T-helper 2 cell treated with Interferon-gamma antibody and Interleukin-4, amounts not matched to agents 5 μg/mL and 100 μg/mL, for 36 hours (primary cell): ENCODE data around the gene NTHL1.
"Not testable (repeated sequence)": the region's sequence is repeated elsewhere in the genome, so short reads cannot be mapped to it uniquely, and the experiment has no call there.

Source experiments
- DNase-seq: peaks from one replicate; pipeline ENCODE4 v3.0.0; 2021; ENCODE audit warnings: low spot score
- H3K27ac Mint-ChIP-seq: one replicate; pipeline ENCODE4 v1.8.0; 2021; ENCODE audit warnings: mild to moderate bottlenecking, mixed read lengths
- H3K27me3 Mint-ChIP-seq: one replicate; pipeline ENCODE4 v1.8.0; 2021; ENCODE audit warnings: low read depth, mixed read lengths
- H3K36me3 Mint-ChIP-seq: one replicate; pipeline ENCODE4 v1.8.0; 2021; ENCODE audit warnings: low read depth, mixed read lengths
- H3K4me1 Mint-ChIP-seq: one replicate; pipeline ENCODE4 v1.8.0; 2021; ENCODE audit warnings: low read depth, mixed read lengths
- H3K4me3 Mint-ChIP-seq: one replicate; pipeline ENCODE4 v1.8.0; 2022; ENCODE audit warnings: mild to moderate bottlenecking, moderate library complexity, mixed read lengths
- H3K9me3 Mint-ChIP-seq: one replicate; pipeline ENCODE4 v1.8.0; 2021; ENCODE audit warnings: mixed read lengths

Gene NTHL1

GRCh38 chr16:2037647-2038381 lies 9.8 kb downstream of the NTHL1 start:
- H3K4me1 Mint-ChIP-seq = no peaks in the 10 kb centered on the region
- no peak overlapping the region for H3K27ac Mint-ChIP-seq

GRCh38 chr16:2037115-2037514 lies 10.5 kb downstream of the NTHL1 start:
- Mint-ChIP-seq H3K4me1 (no peaks in the 10 kb centered on the region), H3K27me3 (no peaks in the 10 kb centered on the region), H3K4me3 (no peak overlapping the region), H3K9me3 (no peaks in the 10 kb centered on the region), H3K27ac (no peak overlapping the region), H3K36me3 (no peaks in the 10 kb centered on the region)
- no peak for DNase-seq

More at GRCh38 chr16:2037647-2038381, 9.8 kb downstream of the NTHL1 start:
- Mint-ChIP-seq H3K36me3 (no peaks in the 10 kb centered on the region), H3K27me3 (no peaks in the 10 kb centered on the region), H3K4me3 (no peak overlapping the region), H3K9me3 (no peaks in the 10 kb centered on the region)
- no peak for DNase-seq

DNA sequence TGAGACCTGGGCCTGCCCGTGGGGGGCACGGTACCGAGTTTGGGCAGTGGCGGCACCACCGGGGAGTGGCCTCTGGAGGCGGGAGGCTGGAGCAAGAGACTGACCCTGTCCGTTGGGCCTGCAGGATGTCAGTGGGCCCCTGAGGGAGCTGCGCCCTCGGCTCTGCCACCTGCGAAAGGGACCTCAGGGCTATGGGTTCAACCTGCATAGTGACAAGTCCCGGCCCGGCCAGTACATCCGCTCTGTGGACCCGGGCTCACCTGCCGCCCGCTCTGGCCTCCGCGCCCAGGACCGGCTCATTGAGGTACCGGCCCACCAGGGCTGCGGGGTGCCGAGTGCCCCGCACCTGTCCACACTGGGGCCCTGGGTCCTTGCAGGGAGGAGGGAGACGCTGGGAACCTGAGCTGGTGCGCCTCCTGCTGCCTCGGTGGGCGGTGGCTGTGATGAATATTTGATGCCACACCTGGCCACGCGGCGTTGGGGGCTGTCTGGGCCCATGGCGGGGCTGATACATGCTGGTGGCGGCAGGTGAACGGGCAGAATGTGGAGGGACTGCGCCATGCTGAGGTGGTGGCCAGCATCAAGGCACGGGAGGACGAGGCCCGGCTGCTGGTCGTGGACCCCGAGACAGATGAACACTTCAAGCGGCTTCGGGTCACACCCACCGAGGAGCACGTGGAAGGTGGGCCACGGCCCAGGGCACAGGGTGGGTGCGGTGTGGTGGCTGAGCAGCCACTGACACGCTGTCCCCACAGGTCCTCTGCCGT lies 11.3 kb downstream of the NTHL1 start:
- no peaks in the 10 kb centered on the region for H3K36me3 Mint-ChIP-seq
- H3K9me3 Mint-ChIP-seq = no peaks in the 10 kb centered on the region
- no peak overlapping the region for H3K27ac Mint-ChIP-seq
- H3K27me3 Mint-ChIP-seq = no peaks in the 10 kb centered on the region
- no peak for DNase-seq
- H3K4me3 Mint-ChIP-seq = no peak overlapping the region
- no peaks in the 10 kb centered on the region for H3K4me1 Mint-ChIP-seq

DNA sequence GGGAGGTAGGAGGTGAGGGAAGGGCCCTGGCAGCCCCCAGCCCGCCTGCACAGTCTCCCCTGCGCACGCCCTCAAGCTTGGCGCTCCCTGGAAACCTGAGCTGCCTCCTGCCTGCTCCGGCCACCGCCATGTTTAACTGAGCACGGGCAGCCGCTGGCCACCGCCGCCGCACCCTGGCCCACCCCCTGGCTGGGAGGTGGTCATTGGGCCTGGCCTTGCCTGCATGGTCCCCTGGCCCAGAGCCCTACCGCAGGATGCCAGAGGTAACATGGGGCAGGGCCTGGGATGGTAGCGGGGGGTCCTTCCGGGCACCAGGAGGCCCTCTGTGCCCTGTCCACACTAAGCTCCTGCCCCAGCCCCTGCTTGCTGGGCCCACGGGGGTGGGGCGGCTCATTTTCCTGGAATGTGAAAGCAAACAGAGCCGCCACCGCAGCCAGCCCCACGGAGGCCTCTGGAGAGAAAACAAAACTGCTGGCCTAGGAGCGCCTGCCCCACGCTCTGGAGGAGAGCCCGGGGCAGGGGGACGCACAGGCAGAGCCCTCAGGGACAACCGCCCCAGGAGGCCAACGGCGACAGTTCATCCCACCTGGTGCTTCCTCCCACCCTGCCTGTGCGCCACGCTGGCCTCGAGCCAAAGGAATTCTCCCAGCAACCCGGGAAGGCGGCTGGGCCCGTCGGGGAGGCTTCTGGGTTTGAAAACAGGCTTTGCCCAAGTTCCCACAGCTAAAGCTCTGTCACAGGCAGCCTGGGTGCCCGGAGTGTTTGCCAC lies 12.0 kb downstream of the NTHL1 start:
- Mint-ChIP-seq H3K4me1 (no peaks in the 10 kb centered on the region), H3K4me3 (no peak overlapping the region), H3K27ac (no peak overlapping the region), H3K27me3 (no peaks in the 10 kb centered on the region), H3K9me3 (no peaks in the 10 kb centered on the region), H3K36me3 (no peaks in the 10 kb centered on the region)
- DNase-seq = no peak

DNA sequence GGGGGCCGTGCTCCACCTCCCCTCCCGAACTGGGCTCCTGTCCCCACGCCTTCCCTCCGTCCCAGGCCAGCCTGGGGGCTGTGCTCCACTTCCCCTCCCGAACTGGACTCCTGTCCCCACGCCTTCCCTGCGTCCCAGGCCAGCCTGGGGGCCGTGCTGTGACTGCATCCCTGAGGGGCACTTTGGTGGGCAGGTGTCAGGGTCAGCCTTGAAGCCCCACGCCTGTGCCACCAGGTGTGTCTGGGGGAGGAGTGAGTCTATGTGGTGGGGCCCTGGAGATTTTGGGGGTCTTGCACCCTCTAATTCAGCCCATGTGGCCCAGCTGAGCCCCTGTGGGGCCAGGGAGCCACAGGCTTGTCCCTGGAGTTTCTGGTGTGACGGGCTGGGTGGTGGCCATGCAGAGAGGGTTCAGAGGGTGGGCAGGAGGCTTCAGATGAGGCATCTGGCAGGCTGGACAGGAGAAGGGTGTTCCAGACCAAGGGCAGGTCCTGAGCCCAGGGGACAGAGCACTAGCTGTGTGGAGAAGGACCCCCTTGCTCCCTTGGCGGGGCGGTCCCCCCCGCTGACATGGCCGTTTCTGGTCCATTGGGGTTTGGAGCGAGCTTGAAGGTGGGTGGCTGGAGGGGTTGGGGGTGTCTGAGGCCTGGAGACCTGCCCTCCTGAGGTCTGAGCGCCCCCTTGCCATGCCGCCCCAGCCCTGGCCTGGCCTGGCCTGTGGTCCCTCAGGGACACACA lies 12.8 kb downstream of the NTHL1 start:
- H3K36me3 Mint-ChIP-seq = no peaks in the 10 kb centered on the region

DNA sequence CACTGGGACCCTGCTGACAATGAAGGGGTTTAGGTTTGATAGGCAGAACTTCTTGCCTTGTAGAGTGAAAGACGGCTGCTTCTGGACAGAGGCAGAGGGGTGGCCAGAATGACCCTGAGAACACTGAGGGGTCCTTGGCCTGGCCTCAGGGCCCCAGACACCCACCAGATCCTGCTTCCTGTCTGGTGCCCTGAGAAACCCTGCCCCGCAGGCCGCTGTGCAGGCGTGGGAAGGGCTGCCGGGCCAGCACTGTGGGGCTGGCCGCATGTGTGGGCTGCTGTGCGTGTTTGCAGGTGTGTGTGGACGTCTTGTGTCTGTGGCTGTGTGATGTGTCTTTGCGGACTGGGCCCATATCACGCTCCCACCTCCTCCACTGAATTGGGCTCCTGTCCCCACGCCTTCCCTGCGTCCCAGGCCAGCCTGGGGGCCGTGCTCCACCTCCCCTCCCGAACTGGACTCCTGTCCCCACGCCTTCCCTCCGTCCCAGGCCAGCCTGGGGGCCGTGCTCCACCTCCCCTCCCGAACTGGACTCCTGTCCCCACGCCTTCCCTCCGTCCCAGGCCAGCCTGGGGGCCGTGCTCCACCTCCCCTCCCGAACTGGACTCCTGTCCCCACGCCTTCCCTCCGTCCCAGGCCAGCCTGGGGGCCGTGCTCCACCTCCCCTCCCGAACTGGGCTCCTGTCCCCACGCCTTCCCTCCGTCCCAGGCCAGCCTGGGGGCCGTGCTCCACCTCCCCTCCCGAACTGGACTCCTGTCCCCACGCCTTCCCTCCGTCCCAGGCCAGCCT lies 13.5 kb downstream of the NTHL1 start:
- not testable (repeated sequence) for H3K9me3 Mint-ChIP-seq, H3K4me3 Mint-ChIP-seq, H3K27ac Mint-ChIP-seq, H3K27me3 Mint-ChIP-seq, DNase-seq, H3K4me1 Mint-ChIP-seq, H3K36me3 Mint-ChIP-seq

More for the DNA sequence above, 12.8 kb downstream of the NTHL1 start:
- no peak for DNase-seq
- H3K9me3 Mint-ChIP-seq = no peaks in the 10 kb centered on the region
- H3K4me3 Mint-ChIP-seq = no peak overlapping the region
- no peak overlapping the region for H3K27ac Mint-ChIP-seq
- H3K4me1 Mint-ChIP-seq = no peaks in the 10 kb centered on the region
- H3K27me3 Mint-ChIP-seq = no peaks in the 10 kb centered on the region

DNA sequence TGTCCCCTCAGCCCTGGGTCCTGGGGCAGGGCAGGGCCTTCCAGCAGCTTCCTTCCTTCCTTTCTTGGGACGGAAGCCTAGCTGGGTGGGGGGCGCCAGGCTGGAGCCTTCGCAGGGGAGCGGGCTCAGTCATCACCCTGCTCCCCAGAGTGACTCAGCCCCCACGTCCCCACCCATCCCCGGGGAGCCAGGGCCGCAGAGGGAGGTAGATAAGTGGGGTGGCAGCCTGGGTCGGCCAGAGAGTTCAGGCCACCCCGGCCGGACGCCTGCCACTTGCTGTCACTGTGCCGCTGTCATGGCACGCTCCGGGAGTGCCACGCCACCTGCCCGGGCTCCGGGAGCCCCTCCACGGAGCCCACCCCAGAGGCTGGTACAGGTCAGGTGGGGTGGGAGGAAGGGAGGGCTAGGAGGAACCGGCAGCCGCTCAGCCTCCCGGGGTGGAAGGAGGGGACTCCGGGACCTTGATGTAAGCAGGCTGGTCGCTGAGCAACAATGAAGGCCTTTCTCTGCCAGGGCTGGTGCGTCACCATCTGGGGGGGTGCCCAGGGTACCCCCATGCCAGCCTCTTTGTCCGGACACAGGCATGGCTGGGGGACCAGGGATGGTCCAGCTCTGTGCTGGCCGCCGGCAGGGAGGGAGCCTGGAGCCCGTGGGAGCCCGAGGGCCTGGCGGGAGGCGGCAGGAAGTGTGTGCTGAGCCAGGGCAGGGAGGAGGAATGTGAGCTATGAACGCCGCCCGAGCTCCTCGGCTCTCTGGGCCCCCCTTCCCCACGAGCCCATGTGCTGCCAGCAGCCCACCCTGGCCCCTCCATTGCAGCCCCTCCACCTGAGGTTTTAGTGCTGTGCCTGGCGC lies 14.4 kb downstream of the NTHL1 start:
- H3K27me3 Mint-ChIP-seq = peaks cover 7% of the 10 kb centered on the region
- no peaks in the 10 kb centered on the region for H3K4me1 Mint-ChIP-seq
- H3K9me3 Mint-ChIP-seq = no peaks in the 10 kb centered on the region
- no peaks in the 10 kb centered on the region for H3K36me3 Mint-ChIP-seq
- DNase-seq = no peak
- no peak overlapping the region for H3K4me3 Mint-ChIP-seq
- H3K27ac Mint-ChIP-seq = no peak overlapping the region

- H3K27ac Mint-ChIP-seq = no peak overlapping the region
- H3K4me3 Mint-ChIP-seq = no peak overlapping the region
- H3K36me3 Mint-ChIP-seq = no peaks in the 10 kb centered on the region
- peaks cover 15% of the 10 kb centered on the region for H3K27me3 Mint-ChIP-seq
- no peaks in the 10 kb centered on the region for H3K4me1 Mint-ChIP-seq
- H3K9me3 Mint-ChIP-seq = no peaks in the 10 kb centered on the region
- DNase-seq = no peak
These were observed 15.2 kb downstream of the NTHL1 start for GRCh38 chr16:2032285-2033056.

DNA sequence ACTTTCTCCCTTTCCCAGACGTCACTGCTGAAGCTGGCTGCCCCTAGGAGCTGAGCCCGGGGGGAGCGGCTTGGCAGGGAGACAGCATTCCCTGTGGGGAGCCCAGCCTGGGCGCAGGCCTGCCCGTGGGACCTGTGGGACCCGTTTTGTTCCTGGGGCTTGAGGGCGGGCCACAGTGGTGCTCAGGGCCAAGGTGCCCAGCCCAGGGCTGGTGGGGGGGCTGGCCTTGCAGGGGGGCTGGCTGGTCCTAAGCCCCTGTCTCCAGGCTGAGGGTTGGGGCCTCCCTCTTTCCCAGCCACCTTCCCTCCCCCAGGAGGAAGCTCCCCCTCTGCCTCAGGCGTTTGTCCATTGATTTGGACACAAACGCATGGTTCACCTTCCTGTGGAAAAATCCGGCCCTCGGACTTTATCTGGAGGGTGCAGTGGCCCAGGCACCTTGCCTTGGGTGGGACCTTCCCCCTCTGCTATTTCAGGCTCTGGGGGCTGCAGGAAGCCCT lies 16.5 kb downstream of the NTHL1 start:
- Mint-ChIP-seq H3K27me3 (peaks cover 17% of the 10 kb centered on the region), H3K9me3 (no peaks in the 10 kb centered on the region), H3K4me3 (no peak overlapping the region), H3K4me1 (no peaks in the 10 kb centered on the region), H3K27ac (no peak overlapping the region), H3K36me3 (no peaks in the 10 kb centered on the region)
- no peak for DNase-seq

- Mint-ChIP-seq H3K36me3 (no peaks in the 10 kb centered on the region), H3K27me3 (peaks cover 24% of the 10 kb centered on the region), H3K4me3 (no peak overlapping the region), H3K27ac (no peak overlapping the region), H3K4me1 (no peaks in the 10 kb centered on the region), H3K9me3 (no peaks in the 10 kb centered on the region)
- no peak for DNase-seq
These were observed 17.6 kb downstream of the NTHL1 start for GRCh38 chr16:2030036-2030435.

GRCh38 chr16:2029350-2029749 lies 18.3 kb downstream of the NTHL1 start:
- peaks cover under 1% of the 10 kb centered on the region for H3K4me1 Mint-ChIP-seq
- no peak overlapping the region for H3K27ac Mint-ChIP-seq
- no peak overlapping the region for H3K4me3 Mint-ChIP-seq
- no peaks in the 10 kb centered on the region for H3K9me3 Mint-ChIP-seq
- H3K36me3 Mint-ChIP-seq = no peaks in the 10 kb centered on the region
- H3K27me3 Mint-ChIP-seq = peaks cover 25% of the 10 kb centered on the region
- DNase-seq = no peak
